Measurements from ENCODE around the gene AKR7A2.
"Not testable (repeated sequence)": the region's sequence is repeated elsewhere in the genome, so short reads cannot be mapped to it uniquely, and the experiment has no call there.

Gene AKR7A2

DNA sequence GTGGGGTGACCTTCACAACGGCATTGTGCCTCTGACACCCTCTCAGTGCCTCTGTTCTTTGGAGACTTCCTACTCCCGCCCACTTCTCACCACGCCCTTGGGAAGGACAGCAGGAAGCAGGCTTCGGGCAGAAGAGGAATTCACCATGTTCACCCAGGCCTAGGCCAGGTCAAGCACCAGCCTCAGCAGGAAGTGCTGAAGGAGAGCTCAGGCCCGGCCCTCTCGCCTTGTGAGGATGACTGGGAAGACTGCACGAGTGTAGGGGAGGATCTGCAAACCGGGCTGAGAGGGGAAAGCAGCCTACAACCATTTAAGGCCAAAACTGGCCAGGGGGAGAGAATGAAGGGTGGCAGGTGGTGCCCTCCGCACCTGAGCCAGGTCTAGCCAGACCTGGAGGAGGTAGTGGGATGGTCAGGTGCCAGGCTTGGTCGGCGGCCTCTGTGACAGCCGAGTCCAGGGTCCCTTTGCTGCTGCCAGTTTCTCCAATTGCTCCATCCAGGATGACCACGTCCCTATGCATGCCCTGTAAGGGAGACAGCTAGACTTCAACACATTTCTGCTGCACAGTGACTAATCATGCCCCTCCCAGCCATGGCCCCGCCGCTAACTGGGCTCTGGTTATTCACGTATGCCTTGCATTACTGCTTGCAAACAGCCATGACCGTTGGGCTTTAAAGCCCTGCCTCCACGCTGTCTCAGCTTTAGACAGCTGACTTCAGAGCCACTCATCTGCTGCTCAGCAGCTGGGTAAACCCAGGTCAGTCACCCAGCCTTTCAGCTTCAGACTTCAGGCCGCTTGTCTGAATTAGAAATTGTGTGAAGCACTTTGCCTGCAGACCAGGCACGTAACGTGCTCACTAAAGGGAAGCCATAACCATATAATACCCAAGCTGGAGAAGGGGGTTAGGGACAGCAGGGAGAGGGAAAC, 51.5 kb downstream of the AKR7A2 start:
- DNase-seq (ENCODE audit: low spot score) = no peak

DNA sequence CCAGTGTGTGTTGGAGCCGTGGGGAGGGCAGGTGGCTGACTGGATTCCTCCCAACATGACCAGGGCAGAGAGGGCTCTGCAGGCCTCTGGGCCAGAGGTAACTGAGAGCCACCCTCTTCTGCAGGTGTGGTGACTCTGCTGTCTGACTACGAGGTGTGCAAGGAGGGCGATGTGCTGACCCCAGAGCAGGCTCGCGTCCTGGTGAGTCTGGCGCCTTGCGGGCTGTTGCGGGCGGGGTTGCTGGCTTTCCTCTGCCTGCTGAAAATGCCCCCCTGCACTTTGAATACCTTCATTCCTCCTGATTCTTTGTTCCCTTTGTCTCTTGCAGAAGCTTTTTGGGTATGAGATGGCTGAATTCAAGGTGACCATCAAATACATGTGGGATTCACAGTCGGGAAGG, 53.6 kb downstream of the AKR7A2 start:
- DNase-seq (ENCODE audit: low spot score) = no peak

DNA sequence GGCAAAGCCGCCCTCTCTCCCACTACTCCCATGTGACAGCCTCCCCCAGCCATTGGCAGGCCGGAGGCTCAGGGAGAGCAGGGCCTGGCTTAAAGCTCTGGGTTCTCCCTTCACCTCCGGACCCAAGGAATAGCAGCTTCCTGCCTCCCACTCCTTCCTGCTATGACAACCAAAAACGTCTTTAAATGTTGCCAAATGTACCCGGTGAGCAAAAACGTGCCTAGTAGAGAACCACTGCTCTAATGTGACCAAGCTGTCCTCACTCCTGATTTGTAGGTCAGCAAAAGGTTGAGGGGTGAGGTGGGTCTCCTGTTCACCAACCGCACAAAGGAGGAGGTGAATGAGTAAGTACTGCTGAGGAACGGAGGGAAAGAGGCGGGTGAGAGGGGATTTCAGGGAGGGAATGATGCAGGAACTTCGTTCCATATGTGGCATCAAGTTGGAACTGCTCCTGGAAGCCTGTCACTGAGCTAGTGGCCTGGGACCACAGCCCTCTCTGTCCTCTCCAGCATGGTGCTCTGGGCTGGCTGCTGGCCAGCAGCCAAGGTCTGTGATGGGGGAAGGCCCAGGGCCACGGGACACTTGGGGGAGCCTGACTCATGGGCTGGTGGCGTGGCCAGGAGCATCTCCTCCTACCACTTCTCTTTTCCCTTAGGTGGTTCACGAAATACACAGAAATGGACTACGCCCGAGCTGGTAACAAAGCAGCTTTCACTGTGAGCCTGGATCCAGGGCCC, 54.6 kb downstream of the AKR7A2 start:
- no peak for DNase-seq (ENCODE audit: low spot score)

DNA sequence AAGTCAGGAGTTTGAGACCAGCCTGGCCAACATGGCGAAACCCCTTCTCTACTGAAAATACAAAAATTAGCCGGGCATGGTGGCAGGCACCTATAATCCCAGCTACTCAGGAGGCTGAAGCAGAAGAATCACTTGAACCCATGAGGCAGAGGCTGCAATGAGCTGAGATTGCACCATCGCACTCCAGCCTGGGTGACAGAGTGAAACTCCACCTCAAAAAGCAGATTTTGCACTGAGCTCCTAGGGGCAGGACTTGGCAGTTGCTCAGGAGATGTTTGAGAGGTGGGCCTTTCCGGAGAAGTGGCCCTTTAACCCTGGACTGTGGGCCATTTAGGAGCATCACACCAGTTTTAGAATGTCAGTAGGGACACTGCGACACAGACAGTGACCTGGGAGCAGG, 55.6 kb downstream of the AKR7A2 start:
- DNase-seq (ENCODE audit: low spot score) = not testable (repeated sequence)

DNA sequence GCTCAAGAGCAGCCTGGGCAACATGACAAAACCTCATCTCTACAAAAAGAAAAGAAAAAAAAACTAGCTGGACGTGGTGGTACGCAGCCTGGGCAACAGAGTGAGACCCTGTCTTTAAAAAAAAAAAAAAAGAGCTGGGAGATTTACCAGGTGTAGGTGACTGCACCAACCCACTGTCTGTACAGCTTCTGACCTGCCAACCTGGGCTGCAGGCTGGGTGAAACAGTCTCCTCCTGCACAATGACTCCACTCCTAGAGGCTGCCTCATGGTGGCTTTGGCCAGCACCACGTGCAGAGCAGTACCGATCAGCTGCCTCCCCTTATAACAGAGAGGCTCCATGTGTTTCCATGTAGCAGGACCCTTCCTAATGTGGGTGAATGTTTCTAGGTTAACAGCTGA, 56.7 kb downstream of the AKR7A2 start:
- DNase-seq (ENCODE audit: low spot score) = no peak

DNA sequence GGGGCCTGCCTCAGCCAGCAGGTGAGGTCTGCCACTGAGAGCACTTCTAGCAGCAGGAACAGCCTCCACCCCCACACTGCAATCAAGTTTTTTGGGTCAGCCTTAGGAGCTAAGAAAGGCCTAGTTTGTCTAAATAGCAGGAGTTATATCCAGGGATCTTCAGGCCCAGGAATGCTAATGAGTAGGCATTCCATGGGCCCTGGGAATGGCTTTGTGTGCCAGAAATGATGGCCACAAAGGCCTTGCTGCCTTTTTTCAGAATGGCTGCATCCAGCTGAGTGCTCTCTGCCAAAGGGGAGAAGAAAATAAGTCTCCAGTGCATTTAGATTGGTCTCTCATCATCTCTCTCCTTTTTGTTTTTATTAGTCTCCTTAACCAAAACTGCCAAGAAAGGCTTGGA, 57.5 kb downstream of the AKR7A2 start:
- DNase-seq (ENCODE audit: low spot score) = peak; percentile 12
